ENCODE results near the gene FFAR3. TPM values are rescaled to one million over a fixed set of nuclear protein-coding genes. Genes with fewer than 3 reads are reported as not detected.

Gene FFAR3
- total and polyA plus RNA-seq, 2 of the 13 experiments (the other 11 are each of a cell fraction or from before 2014, with no cell fraction given) = not detected

DNA sequence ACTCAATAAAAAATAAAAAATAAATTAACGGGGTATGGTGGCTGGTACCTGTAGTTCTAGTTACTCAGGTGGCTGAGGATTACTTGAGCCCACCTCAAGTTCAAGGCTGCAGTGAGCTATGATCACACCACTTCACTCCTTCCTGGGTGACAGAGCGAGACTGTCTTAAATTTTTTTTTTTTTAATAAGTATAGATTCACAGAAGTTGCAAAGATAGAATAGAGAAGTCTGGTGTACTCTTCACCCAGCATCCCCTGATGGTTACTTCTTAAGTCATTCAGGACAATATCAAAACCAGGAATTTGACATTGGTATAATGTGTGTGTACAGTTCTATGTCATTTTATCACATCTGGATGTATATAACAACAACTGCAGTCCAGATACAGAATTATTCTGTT is 37.0 kb upstream of the FFAR3 start:
- intact Hi-C loops (cut with micrococcal nuclease; ENCODE audit: unreplicated experiment) (no loop called here), in situ Hi-C loops (cut with HindIII; ENCODE audit: extremely low pct_ligation_motif_present, low pct_unique_long_range_greater_than_20kb) (no loop called here)
- ChIA-PET CTCF (ENCODE audit: low intra/inter-chr PET ratio, low total read pairs) (no interaction called here), POLR2A (no interaction called here)
- no peak overlapping the region for H2AFZ ChIP-seq (ENCODE audit: low read length)
- no peaks in the 10 kb centered on the region for H4K20me1 ChIP-seq (ENCODE audit: insufficient read depth, low read length)
- no peaks in the 10 kb centered on the region for H3K9me3 ChIP-seq (ENCODE audit: low read length)
- FAIRE-seq (no peak), ATAC-seq (no peak), DNase-seq (ENCODE audit: low spot score) (no peak)
- no peak for TF ChIP-seq ZNF20 (CRISPR knock-in tag; IDR thresholded peaks at IDR 0.05)
- no peak for TF ChIP-seq SP4 (CRISPR knock-in tag; IDR thresholded peaks at IDR 0.05)
- no peak for TF ChIP-seq ZNF660 (CRISPR knock-in tag; IDR thresholded peaks at IDR 0.05; ENCODE audit: borderline replicate concordance, low read depth)
- no peak for TF ChIP-seq ETV5 (CRISPR knock-in tag; IDR thresholded peaks at IDR 0.05; ENCODE audit: borderline replicate concordance)
- no peak for TF ChIP-seq ZNF777 (CRISPR knock-in tag; IDR thresholded peaks at IDR 0.05)
- TF ChIP-seq, protein P1, sequence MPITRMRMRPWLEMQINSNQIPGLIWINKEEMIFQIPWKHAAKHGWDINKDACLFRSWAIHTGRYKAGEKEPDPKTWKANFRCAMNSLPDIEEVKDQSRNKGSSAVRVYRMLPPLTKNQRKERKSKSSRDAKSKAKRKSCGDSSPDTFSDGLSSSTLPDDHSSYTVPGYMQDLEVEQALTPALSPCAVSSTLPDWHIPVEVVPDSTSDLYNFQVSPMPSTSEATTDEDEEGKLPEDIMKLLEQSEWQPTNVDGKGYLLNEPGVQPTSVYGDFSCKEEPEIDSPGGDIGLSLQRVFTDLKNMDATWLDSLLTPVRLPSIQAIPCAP (CRISPR knock-in tag; IDR thresholded peaks at IDR 0.05; ENCODE audit: low read depth) = no peak
- TF ChIP-seq NCOA1 (CRISPR knock-in tag; IDR thresholded peaks at IDR 0.05) = no peak
- no peak for TF ChIP-seq HDAC6 (IDR thresholded peaks at IDR 0.05; ENCODE audit: low read depth, low read length)
- no peak for TF ChIP-seq KMT2B (CRISPR knock-in tag; IDR thresholded peaks at IDR 0.05)
- TF ChIP-seq, protein P2, sequence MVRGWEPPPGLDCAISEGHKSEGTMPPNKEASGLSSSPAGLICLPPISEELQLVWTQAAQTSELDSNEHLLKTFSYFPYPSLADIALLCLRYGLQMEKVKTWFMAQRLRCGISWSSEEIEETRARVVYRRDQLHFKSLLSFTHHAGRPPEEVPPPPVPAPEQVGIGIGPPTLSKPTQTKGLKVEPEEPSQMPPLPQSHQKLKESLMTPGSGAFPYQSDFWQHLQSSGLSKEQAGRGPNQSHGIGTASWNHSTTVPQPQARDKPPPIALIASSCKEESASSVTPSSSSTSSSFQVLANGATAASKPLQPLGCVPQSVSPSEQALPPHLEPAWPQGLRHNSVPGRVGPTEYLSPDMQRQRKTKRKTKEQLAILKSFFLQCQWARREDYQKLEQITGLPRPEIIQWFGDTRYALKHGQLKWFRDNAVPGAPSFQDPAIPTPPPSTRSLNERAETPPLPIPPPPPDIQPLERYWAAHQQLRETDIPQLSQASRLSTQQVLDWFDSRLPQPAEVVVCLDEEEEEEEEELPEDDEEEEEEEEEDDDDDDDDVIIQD (CRISPR knock-in tag; IDR thresholded peaks at IDR 0.05; ENCODE audit: low read depth) = no peak
- TF ChIP-seq, protein P3, sequence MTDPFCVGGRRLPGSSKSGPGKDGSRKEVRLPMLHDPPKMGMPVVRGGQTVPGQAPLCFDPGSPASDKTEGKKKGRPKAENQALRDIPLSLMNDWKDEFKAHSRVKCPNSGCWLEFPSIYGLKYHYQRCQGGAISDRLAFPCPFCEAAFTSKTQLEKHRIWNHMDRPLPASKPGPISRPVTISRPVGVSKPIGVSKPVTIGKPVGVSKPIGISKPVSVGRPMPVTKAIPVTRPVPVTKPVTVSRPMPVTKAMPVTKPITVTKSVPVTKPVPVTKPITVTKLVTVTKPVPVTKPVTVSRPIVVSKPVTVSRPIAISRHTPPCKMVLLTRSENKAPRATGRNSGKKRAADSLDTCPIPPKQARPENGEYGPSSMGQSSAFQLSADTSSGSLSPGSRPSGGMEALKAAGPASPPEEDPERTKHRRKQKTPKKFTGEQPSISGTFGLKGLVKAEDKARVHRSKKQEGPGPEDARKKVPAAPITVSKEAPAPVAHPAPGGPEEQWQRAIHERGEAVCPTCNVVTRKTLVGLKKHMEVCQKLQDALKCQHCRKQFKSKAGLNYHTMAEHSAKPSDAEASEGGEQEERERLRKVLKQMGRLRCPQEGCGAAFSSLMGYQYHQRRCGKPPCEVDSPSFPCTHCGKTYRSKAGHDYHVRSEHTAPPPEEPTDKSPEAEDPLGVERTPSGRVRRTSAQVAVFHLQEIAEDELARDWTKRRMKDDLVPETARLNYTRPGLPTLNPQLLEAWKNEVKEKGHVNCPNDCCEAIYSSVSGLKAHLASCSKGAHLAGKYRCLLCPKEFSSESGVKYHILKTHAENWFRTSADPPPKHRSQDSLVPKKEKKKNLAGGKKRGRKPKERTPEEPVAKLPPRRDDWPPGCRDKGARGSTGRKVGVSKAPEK (CRISPR knock-in tag; IDR thresholded peaks at IDR 0.05; ENCODE audit: borderline replicate concordance) = no peak
- no peak for TF ChIP-seq MEIS1 (CRISPR knock-in tag; IDR thresholded peaks at IDR 0.05; ENCODE audit: borderline replicate concordance)
- TF ChIP-seq ZNF567 (CRISPR knock-in tag; IDR thresholded peaks at IDR 0.05; ENCODE audit: borderline replicate concordance) = no peak
- no peak for TF ChIP-seq HOXA9 (CRISPR knock-in tag; IDR thresholded peaks at IDR 0.05; ENCODE audit: borderline replicate concordance)
- TF ChIP-seq LCORL (IDR thresholded peaks at IDR 0.05) = no peak
- TF ChIP-seq LCORL (CRISPR knock-in tag; IDR thresholded peaks at IDR 0.05) = no peak
- no peak for TF ChIP-seq ZSCAN21 (CRISPR knock-in tag; IDR thresholded peaks at IDR 0.05; ENCODE audit: borderline replicate concordance)
- TF ChIP-seq, protein P4, sequence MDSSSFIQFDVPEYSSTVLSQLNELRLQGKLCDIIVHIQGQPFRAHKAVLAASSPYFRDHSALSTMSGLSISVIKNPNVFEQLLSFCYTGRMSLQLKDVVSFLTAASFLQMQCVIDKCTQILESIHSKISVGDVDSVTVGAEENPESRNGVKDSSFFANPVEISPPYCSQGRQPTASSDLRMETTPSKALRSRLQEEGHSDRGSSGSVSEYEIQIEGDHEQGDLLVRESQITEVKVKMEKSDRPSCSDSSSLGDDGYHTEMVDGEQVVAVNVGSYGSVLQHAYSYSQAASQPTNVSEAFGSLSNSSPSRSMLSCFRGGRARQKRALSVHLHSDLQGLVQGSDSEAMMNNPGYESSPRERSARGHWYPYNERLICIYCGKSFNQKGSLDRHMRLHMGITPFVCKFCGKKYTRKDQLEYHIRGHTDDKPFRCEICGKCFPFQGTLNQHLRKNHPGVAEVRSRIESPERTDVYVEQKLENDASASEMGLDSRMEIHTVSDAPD (CRISPR knock-in tag; IDR thresholded peaks at IDR 0.05) = no peak
- TF ChIP-seq SCMH1 (CRISPR knock-in tag; IDR thresholded peaks at IDR 0.05; ENCODE audit: borderline replicate concordance) = no peak
- H3K4me1 ChIP-seq (ENCODE audit: insufficient read depth, low read length) = peaks cover 49% of the 10 kb centered on the region
- 91% methylated on average over 2 of the region's 2 CpGs for WGBS (ENCODE audit: low lambda C conversion rate)
- no peaks in the 10 kb centered on the region for H3K36me3 ChIP-seq (replicated peaks in 1 of 2; ENCODE audit: control insufficient read depth in 1 of 2, insufficient read depth in 2 of 2, low read length in 2 of 2)
- H3K4me2 ChIP-seq (ENCODE audit: low read depth, low read length) = no peak overlapping the region
- no peak overlapping the region for H3K27ac ChIP-seq (ENCODE audit: extremely low read length, insufficient read depth, low read length)
- H3K79me2 ChIP-seq (ENCODE audit: insufficient read depth, low read length) = no peaks in the 10 kb centered on the region
- BruUV-seq (replicated peaks) = no TSS peak
- H3K4me3 ChIP-seq (replicated peaks in 1 of 3; ENCODE audit: insufficient read depth in 1 of 3, low read depth in 2 of 3, low read length in 3 of 3) = no peak overlapping the region
- no peaks in the 10 kb centered on the region for H3K27me3 ChIP-seq (ENCODE audit: control insufficient read depth in 1 of 2, insufficient read depth in 2 of 2, low read length in 2 of 2)
- no peak overlapping the region for H3K9ac ChIP-seq (ENCODE audit: insufficient read depth, low read depth, low read length)
